Hepatocyte (in vitro differentiated cells): ENCODE results near the gene SGF29. TPM values are rescaled to one million over a fixed set of nuclear protein-coding genes. Genes with fewer than 3 reads are reported as not detected.

Experiments used
- DNase-seq: peaks from one replicate; pipeline ENCODE4 v3.0.0-alpha.2; 2016; ENCODE audit warnings: low spot score
- H2AFZ ChIP-seq: fragments of 200-600 bp; sonication (generic); 2 replicates; pipeline ENCODE4 v1.6.0; 2016; ENCODE audit warnings: antibody characterized with exemption, mild to moderate bottlenecking
- H3K27ac ChIP-seq: fragments of 200-600 bp; sonication (generic); 2 replicates; pipeline ENCODE4 v1.5.1; 2016; ENCODE audit warnings: mild to moderate bottlenecking
- H3K27me3 ChIP-seq: fragments of 200-600 bp; sonication (generic); 2 replicates; pipeline ENCODE4 v1.6.1; 2016
- H3K36me3 ChIP-seq: fragments of 200-600 bp; sonication (generic); replicated peaks from 2 replicates; pipeline ENCODE4 v1.5.1; 2016; ENCODE audit warnings: low read depth; ENCODE audit not compliant: insufficient read depth
- H3K4me1 ChIP-seq: fragments of 200-600 bp; sonication (generic); 2 replicates; pipeline ENCODE4 v1.5.1; 2016; ENCODE audit warnings: mild to moderate bottlenecking, moderate library complexity; ENCODE audit not compliant: insufficient read depth
- H3K4me2 ChIP-seq: fragments of 200-600 bp; sonication (generic); 2 replicates; pipeline ENCODE4 v1.6.0; 2016
- H3K4me3 ChIP-seq: fragments of 200-600 bp; sonication (generic); 2 replicates; pipeline ENCODE4 v1.5.1; 2016; ENCODE audit warnings: mild to moderate bottlenecking
- H3K79me2 ChIP-seq: fragments of 200-600 bp; sonication (generic); 2 replicates; pipeline ENCODE4 v1.6.0; 2017; ENCODE audit warnings: mild to moderate bottlenecking
- H3K9me2 ChIP-seq: fragments of 200-600 bp; sonication (generic); replicated peaks from 2 replicates; pipeline ENCODE4 v1.6.0; 2017; ENCODE audit warnings: mild to moderate bottlenecking; ENCODE audit not compliant: insufficient read depth
- H3K9me3 ChIP-seq: fragments of 200-600 bp; sonication (generic); 2 replicates; pipeline ENCODE4 v1.5.1; 2016; ENCODE audit warnings: low read depth, mild to moderate bottlenecking
- H4K20me1 ChIP-seq: fragments of 200-600 bp; sonication (generic); 2 replicates; pipeline ENCODE4 v1.6.0; 2016; ENCODE audit warnings: mild to moderate bottlenecking; ENCODE audit not compliant: insufficient read depth, poor library complexity, severe bottlenecking
- CTCF ChIP-seq: fragments of 200-600 bp; sonication (generic); IDR thresholded peaks from 2 replicates; pipeline ENCODE4 v1.5.1; 2016; ENCODE audit warnings: antibody characterized with exemption, mild to moderate bottlenecking; ENCODE audit not compliant: poor library complexity
- EZH2 ChIP-seq: fragments of 200-600 bp; sonication (generic); IDR thresholded peaks from 2 replicates; pipeline ENCODE4 v1.6.1; 2016; ENCODE audit warnings: antibody characterized with exemption, mild to moderate bottlenecking, borderline replicate concordance
- EZH2phosphoT487 ChIP-seq: fragments of 200-600 bp; sonication (generic); IDR thresholded peaks from one replicate; pipeline ENCODE4 v1.6.1; 2018; ENCODE audit warnings: antibody characterized with exemption, mild to moderate bottlenecking, low read depth, moderate library complexity; ENCODE audit not compliant: unreplicated experiment, severe bottlenecking
- WGBS: methylation state at CpG from one replicate; pipeline ENCODE4 v1.1.6; 2016; ENCODE audit warnings: low lambda C conversion rate; ENCODE audit errors: missing lambda C conversion rate; 5-methylcytosine and 5-hydroxymethylcytosine counted together
- polyA plus RNA-seq: library from polyadenylated mRNA; unstranded; fragments of >200 nt; fragmentation: Nextera tagmentation; extraction: Ambion mirVana; gene quantifications from 2 replicates; pipeline ENCODE4 v1.2.1, GENCODE V29; 2016
- total RNA-seq: library from RNA; depleted of rRNA; stranded (reverse); fragments of >200 nt; gene quantifications from 2 replicates; pipeline ENCODE4 v1.2.3, GENCODE V29; 2014

The SGF29 gene
- total and polyA plus RNA-seq, 2 experiments from 2014 or later: 12.7 to 14.1 TPM

GRCh38 chr16:28546626-28547025, 7.1 kb upstream of the SGF29 start:
- TF ChIP-seq CTCF (no peak), EZH2 (no peak), EZH2phosphoT487 (no peak)
- no peak overlapping the region for H3K4me2 ChIP-seq

GRCh38 chr16:28548306-28548802, 5.4 kb upstream of the SGF29 start:
- DNase-seq: no peak
- H3K36me3 ChIP-seq: no peaks in the 10 kb centered on the region
- H3K4me1 ChIP-seq: no peaks in the 10 kb centered on the region
- no peak overlapping the region for H3K4me2 ChIP-seq
- H3K9me3 ChIP-seq: no peaks in the 10 kb centered on the region
- no peak overlapping the region for H3K4me3 ChIP-seq
- H3K27ac ChIP-seq: no peak overlapping the region
- TF ChIP-seq CTCF: no peak
- no peak for TF ChIP-seq EZH2phosphoT487
- TF ChIP-seq EZH2: no peak
- H3K79me2 ChIP-seq: no peaks in the 10 kb centered on the region
- no peaks in the 10 kb centered on the region for H3K27me3 ChIP-seq
- H2AFZ ChIP-seq: no peak overlapping the region
- WGBS: 90% methylated on average over 12 of the region's 14 CpGs
- H4K20me1 ChIP-seq: no peaks in the 10 kb centered on the region
- H3K9me2 ChIP-seq: no peaks in the 10 kb centered on the region

More at GRCh38 chr16:28546626-28547025, 7.1 kb upstream of the SGF29 start:
- DNase-seq: no peak
- Histone ChIP-seq H3K9me3 (no peaks in the 10 kb centered on the region), H4K20me1 (no peaks in the 10 kb centered on the region), H3K27ac (no peak overlapping the region), H3K4me1 (no peaks in the 10 kb centered on the region), H3K36me3 (no peaks in the 10 kb centered on the region), H3K27me3 (no peaks in the 10 kb centered on the region), H3K9me2 (no peaks in the 10 kb centered on the region), H2AFZ (no peak overlapping the region), H3K4me3 (no peak overlapping the region), H3K79me2 (no peaks in the 10 kb centered on the region)
- WGBS: 84% methylated on average over 7 of the region's 7 CpGs

GRCh38 chr16:28549301-28549899, 4.3 kb upstream of the SGF29 start:
- Histone ChIP-seq H3K9me3 (no peaks in the 10 kb centered on the region), H2AFZ (no peak overlapping the region), H3K4me2 (no peak overlapping the region), H3K27ac (no peak overlapping the region), H3K4me1 (no peaks in the 10 kb centered on the region), H4K20me1 (no peaks in the 10 kb centered on the region), H3K27me3 (no peaks in the 10 kb centered on the region), H3K4me3 (no peak overlapping the region), H3K79me2 (peaks cover 1% of the 10 kb centered on the region), H3K9me2 (no peaks in the 10 kb centered on the region), H3K36me3 (no peaks in the 10 kb centered on the region)
- TF ChIP-seq EZH2phosphoT487 (no peak), CTCF (peak; percentile 72)
- DNase-seq: peak; percentile 47
- WGBS: 66% methylated on average over 11 of the region's 11 CpGs
